ENCODE data around the gene ASH1L.
"Not testable (repeated sequence)": the region's sequence is repeated elsewhere in the genome, so short reads cannot be mapped to it uniquely, and the experiment has no call there.

Gene ASH1L

DNA sequence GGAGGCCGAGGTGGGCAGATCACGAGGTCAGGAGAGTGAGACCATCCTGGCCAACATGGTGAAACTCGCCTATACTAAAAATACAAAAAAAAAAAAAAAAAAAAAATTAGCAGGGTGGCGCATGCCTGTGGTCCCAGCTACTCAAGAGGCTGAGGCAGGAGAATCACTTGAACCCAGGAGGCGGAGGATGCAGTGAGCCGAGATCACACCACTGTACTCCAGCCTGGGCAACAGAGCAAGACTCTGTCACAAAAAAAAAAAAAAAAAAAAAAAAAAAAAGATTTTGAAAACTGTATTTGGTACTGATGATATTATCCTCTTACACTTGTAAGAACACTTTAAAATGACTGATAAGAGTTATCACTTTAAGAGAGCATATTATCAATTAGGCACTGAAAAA, 74.2 kb downstream of the ASH1L start:
- not testable (repeated sequence) for DNase-seq (ENCODE audit: low read depth in 2 of 2)

DNA sequence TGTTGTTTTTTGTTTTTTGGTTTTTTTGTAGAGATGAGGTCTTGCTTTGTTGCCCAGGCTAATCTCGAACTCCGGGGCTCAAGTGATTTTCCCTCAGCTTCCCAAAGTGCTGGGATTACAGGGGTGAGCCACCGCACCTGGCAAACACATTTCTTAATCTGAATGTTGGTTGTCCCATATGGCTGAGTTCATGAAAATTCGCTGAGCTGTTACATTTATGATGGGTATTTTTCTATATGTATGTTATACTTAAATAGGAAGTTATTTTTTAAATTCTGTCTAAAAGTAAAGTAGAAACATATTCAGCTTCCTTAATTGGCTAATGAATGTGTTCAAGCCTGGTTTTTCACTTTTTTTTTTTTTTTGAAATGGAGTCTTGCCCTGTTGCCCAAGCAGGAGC, 75.1 kb downstream of the ASH1L start:
- DNase-seq (ENCODE audit: low read depth in 2 of 2) = no peak

DNA sequence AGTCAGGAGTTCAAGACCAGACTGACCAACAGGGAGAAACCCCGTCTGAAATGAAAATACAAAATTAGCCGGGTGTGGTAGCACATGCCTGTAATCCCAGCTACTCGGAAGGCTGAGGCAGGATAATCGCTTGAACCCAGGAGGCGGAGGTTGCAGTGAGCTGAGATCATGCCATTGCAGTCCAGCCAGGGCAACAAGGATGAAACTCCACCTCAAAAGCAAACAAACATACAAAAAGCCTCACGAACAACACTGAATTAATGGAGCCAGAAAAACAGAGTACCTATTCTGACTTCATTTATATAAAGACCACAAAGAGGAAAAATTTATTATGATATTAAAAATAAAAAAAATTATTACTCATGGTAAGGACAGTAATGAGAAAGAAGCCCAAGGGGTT, 75.7 kb downstream of the ASH1L start:
- not testable (repeated sequence) for DNase-seq (ENCODE audit: low read depth in 2 of 2)

DNA sequence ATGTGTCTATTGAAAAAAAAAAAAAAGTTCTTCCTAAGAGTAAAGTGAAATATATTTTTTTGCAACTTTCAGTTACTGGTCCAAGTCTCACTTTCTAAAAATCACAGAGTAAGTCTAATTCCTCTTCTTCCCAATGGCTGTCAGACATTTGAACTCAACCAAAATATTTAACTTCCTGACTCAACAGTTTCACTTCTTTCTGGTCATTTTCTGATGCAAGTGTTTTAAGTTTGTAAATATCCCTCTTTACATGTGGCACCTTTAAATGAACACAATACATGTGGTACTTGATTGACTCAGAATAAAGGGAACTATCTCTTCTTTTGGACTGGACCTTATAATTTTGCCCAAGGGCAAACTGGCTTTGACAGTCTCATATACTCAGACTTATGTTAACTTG, 76.7 kb downstream of the ASH1L start:
- no peak for DNase-seq (ENCODE audit: low read depth in 2 of 2)

DNA sequence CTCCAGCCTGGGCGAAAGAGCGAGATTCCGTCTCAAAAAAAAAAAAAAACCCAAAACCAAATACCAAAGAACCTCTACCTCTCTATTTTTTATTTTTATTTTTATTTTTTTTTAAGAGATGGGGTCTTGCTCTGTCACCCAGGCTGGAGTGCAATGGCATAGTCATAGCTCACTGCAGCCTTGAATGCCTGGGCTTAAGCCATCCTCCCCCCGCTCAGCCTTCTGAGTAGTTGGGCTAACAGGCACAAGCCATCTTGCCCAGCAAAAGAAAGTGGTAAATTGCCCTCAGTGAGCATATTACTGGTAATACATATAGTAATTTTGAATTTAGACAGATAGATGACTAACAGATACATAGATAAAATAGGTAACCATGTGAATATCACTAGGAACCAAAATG, 77.4 kb downstream of the ASH1L start:
- no peak for DNase-seq (ENCODE audit: low read depth in 2 of 2)

DNA sequence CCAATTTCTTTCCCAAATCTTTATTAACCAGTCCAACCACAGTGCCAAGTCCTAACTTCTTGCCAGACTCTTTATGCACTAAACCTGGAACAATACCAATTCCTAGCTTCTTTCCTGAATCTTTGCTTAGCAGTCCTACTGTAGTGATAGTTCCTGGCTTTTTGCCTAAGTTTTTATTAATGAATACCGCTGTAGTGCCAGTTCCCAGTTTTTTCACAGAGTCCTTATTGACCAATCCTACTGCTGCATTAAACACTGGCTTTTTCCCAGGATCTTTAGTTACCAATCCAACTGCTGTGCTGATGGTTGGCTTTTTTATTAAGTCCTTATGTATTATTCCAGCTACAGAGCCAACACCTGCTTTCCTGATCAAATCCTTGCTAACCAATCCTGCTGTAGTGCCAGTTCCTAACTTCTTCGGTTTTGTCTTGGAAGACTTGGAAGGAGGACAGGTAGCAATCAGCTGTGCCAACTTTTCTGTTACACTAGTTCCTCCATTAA, 80.8 kb downstream of the ASH1L start:
- DNase-seq (ENCODE audit: low read depth in 2 of 2) = no peak

DNA sequence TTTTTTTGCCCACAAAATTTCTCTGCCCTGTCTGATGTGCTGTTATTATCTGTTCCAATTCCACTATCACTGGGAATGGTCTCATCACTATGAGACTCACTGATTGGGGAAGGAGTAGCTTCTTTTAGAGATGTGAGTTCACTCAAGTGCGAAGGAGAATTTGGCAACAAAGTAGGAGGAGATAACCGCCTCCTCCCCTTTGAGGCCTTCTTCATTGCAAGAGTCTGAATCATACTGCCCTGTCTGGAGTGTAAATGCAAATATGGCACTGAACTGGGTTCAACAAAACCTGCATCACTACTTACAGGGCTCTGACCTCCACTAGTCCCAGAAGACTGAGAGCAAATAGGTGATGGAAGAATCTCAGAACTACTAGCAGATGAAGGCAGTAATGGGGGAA, 83.4 kb downstream of the ASH1L start:
- no peak for DNase-seq (ENCODE audit: low read depth in 2 of 2)

DNA sequence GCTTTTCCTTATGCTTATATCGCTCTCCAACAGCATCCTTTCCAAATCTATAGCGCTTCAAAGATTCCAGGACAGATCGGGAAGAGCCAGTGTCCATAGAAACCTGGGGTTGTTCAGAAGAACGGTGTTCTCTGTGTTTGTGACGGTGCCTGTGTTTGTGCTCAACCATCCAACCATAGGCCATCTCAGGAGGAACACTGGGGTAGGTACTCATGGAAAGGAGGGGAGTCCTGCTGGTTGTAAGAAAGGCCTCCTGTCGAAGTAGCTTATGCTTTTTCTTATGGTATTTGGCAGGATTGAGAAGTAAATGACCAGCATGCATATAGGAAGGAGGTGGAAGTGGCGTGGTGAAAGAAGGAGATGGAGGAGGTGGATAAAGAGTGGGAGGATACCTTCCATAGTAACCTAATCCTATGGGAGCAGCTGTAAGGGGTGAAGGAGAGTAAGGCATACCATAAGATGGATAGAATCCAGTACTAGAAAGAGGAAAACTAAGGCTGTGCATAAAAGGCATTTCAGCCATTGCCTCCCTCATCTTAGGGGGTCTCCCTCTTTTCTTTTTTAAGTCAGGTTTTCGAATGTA, 84.2 kb downstream of the ASH1L start:
- DNase-seq (ENCODE audit: low read depth in 2 of 2) = no peak

DNA sequence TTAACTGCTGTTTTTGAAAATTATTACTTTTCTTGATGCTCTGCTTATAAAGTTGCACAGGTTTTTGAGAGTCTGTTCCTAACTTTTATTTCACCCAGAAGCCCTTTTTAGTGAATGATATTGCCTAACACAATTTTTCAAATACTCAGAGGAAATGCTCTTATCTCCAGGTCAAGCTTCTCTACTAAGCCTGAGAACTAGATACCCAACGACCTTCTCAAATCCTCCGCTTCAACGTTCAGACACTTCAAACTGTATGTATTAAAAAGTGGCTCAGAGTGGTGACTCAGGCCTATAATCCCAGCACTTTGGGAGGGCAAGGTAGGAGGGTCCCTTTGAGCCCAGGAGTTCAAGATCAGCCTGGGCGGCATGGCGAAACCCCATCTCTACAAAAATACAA, 88.5 kb downstream of the ASH1L start:
- no peak for DNase-seq (ENCODE audit: low read depth in 2 of 2)

DNA sequence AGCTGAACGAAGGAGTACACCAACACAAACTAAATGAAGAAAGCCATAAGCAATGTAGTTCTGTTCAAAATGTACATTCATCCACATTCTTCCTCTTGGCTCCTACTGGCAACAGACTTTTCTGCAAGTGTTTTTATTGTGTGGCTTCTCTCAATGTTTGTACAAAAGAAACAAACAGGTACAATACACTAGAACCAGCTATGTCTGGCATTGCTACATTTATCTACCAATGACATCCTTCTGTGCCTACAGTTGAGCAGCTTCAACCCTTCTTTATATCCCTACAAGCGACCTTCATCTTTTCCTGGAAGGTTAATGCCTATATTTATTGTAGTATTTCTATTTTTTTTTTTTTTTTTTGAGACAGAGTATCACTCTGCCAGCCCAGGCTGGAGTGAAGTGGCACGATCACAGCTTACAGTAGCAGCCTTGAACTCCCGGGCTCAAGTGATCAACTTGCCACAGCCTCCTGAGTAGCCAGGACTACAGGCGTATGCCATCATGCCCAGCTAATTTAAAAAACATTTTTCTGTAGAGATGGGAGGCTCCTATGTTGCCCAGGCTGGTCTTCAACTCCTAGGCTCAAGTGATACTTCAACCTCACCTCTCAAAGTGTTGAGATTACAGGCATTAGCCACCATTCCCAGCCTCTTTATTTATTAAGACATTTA, 89.3 kb downstream of the ASH1L start:
- DNase-seq (ENCODE audit: low read depth in 2 of 2) = no peak

DNA sequence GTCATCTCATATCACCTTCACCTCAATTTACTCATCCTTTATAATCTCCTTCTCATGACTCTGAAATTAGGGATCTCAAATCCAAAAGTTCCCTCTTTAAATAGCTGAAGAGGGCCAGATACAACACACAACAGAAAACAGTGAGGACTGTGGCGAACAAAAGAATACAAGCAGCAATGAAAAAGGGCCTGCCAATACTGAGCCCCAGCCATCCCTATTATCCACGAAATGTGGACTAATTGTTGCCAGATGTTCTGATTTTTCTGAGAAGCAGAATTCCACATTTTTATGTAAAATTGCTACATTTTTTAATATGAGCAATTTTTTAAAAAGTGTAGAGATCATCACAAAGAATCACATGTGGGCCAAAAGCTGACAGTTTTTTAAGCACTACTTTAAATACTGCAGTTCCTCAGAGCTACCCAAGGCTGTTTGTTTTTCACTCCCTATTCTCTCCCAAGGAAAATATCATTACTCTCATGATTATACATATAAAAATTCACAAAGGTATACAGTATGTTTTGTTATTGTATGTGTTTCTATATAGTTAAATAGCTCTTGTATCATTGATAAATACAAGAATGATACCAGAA, 90.0 kb downstream of the ASH1L start:
- DNase-seq (ENCODE audit: low read depth in 2 of 2) = no peak

DNA sequence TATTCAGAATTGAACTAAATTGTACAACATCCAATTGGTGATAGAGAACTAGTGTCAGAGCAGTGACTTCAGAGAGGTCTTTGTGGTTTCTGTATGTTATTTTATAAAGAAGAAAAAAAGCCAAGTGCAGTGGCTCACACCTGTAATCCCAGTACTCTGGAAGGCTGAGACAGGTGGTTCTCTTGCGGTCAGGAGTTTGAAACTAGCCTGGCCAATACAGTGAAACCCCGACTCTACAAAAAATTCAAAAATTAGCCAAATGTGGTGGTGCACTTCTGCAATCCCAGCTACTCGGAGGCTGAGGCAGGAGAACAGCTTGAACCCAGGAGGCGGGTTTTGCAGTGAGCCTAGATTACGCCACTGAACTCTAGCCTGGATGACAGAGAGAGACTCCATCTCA, 90.7 kb downstream of the ASH1L start:
- DNase-seq (ENCODE audit: low read depth in 2 of 2) = no peak

DNA sequence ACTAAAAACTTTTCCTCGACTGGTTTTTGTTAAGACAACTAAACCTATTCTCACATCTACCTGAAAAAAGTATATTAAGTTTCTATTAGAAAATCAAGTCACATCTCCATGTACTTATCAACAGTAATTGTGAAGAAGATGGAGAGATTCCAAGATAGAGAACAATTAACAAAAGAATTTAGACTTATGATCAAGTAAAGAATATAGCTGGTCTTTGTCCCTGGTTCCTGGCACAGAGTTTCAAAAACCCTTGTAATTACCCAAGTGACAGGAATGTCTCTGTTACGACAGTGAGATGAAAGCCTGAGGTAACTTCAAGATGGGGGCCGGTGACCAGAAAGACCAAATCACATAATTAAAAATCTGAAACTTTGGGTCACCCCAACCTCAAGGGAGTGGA, 91.6 kb downstream of the ASH1L start:
- no peak for DNase-seq (ENCODE audit: low read depth in 2 of 2)

DNA sequence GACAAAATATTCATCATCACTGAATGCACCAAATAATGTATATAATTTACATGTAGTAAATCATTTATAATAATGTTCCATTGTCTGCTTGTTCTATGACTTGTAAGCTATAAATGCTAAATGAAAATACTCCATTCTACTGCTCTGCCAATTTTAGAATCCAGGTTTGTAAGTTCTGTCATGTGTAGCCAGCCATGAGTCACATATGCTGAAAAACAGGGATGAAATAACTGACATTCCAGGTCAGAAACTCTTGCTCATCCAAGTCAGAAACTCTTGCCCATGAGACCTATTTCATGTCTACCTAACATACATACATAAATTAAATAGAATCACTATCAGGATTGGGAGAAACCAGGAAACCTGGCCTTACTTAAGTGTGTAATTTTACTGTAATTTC, 95.6 kb downstream of the ASH1L start:
- DNase-seq (ENCODE audit: low read depth in 2 of 2) = no peak

DNA sequence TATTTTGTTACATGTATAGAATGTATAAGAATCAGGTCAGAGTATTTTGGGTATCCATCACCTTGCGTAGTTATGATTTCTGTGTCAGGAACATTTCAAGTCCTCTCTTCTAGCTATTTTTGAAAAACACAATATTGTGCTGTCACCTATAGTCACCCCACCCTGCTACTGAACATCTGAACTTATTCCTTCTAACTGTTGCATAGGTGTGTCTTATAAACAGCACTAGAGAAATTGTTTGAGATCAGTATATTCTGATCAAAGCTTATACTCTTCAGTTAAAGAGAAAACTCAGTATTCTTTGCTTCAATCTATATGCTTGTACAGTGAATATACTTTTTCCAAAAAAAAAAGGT, 96.0 kb downstream of the ASH1L start:
- DNase-seq (ENCODE audit: low read depth in 2 of 2) = no peak

DNA sequence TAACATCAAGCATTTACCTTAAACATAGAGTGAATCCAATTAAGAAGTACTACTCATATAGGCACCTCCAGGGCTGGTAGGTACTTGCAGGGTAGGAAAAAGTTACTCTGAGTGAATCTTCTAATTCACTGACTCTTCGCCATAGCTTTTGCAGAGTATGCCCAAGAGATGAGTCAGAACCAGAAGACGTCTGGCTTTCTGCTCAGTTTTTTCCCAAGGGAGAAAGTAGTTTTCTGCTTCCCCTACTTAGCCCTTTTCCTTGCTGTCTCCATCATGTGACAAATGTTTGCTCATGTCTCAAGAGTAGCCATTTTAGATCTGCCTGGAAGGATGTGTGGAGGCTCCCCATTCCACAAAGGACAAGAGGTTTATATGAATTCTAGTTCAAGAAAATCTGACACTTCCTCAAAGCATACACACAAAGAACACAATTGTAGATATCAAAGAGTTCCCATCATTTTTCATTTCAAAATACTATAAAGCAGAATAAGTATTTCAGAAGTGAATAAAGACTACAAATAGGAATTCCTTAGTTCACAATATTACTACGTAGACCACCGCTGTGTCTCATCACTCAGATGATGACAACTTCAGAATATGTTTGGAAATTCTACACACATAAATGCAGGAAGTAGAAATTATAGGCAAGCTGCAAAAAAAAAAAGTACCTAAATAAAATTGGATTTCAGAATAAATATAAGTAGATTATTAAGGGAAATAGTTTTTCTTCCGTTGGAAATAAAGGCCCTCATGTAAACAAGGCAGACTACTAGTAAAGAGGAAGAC, 98.5 kb downstream of the ASH1L start:
- no peak for DNase-seq (ENCODE audit: low read depth in 2 of 2)

DNA sequence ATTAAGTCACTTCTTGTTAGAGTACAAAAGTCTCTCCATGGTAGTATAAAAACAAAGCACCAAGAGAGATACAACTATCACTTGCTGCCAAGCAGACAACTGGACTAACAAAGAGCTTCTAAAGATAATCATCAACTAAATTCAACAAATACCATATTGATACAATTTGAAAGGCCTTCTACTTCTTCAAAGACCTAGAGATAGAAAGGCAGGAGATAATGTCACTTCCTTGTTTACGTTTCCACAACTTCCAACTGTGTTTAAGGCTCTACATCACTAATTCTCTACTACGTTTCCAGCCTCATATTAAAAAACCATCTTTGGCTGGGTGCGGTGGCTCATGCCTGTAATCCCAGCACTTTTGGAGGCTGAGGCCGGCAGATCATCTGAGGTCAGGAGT, 104.5 kb downstream of the ASH1L start:
- no peak for DNase-seq (ENCODE audit: low read depth in 2 of 2)

DNA sequence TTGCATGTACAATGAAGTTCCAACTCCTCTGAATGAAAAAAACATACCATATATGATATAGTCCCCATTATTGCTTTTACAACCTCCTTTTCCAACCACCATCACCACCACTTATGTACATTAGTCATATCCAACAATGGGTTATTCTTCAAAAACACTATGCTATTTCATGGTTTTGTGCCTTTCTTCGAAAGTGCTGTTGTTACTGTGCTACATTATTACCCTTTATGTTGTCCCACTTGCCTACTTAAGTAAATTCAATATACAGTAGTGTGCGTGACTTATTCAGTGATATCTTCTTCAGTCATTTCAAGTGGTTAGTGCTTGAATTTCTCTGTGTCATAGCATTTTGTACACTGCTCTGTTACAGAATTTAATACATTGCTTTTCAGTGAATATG, 105.3 kb downstream of the ASH1L start:
- DNase-seq (ENCODE audit: low read depth in 2 of 2) = no peak

DNA sequence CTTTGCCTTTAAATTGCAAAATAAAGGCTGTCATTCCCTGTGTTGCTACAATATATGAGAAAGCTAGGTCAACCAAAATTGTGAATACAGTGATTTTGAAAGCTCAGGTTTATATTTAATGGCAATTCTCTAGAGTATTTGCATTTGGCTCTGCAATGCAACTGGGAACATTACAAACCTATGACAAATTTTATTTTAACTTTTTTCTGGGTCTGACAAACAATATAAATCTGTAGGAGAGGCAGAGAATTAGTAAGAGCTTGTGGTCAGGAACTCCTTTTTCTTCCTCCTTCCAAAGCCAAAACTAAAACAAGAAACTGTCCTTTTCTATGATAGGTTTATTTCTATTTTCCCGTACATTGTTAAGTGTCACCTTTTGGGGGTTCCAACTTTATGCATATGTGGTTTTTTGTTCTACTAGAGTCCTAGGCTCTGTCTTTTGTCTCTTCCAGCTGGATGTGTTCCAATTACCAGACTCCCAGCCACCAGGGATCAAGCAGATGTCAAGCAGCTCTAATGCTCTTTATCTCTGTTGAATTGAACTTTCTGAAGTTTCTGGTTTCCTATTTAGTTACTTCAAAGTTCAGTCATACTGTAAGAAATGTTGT, 106.9 kb downstream of the ASH1L start:
- DNase-seq (ENCODE audit: low read depth in 2 of 2) = no peak

DNA sequence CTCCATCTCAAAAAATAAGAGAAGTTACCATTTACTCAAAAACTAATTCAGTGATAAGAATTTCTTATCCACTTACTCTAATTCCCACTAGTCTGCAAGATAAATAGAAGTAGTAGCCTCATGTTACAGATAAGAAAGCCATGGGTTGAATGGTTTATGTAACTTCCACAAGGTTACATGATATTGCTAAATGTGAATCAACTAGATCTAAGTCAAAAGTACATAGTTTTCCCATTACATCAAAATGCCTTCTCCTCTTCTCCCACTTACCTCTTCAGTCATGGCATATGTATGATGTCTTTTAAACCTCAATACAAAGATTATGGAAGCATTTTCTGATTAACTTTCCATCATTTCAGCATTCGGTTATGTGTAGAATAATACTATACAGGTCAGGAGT, 108.5 kb downstream of the ASH1L start:
- DNase-seq (ENCODE audit: low read depth in 2 of 2) = no peak

DNA sequence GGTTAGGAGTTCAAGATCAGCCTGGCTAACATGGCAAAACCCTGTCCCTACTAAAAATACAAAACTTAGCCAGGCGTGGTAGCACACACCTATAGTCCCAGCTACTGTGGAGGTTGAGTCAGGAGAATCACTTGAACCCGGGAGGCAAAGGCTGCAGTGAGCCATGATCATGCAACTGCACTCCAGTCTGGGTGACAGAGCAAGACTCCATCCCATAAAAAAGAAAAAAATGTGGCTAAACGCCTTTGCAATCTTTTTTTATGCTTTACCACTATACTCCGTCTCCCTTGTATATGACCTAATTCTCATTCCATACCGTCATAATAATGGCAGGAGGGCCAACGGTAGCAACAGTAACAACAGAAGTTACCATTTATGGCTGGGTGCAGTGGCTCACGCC, 109.5 kb downstream of the ASH1L start:
- no peak for DNase-seq (ENCODE audit: low read depth in 2 of 2)

DNA sequence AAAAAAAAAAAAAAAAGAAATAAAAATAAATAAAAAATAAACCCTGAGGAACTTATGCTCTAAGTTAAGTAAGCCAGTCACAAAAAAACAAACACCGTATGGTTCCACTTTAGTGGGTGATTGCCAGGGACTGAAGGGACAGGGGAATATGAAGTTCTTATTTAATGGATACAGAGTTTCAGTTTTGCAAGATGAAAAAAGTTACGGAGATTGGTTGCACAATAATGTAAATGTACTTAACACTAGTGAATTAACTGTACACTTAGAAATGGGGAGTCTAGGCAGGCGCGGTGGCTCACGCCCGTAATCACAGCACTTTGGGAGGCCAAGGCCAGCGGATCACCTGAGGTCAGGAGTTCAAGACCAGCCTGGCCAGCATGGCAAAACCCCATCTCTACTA, 111.4 kb downstream of the ASH1L start:
- no peak for DNase-seq (ENCODE audit: low read depth in 2 of 2)

All from stimulated activated CD8-positive, alpha-beta memory T cell treated with anti-CD3 and anti-CD28 coated beads, Interleukin-2, amount 100 ng/mL, for 48 hours (primary cell).